Measurements from ENCODE around the gene MACROD2. TPM values are rescaled to one million over a fixed set of nuclear protein-coding genes. Genes with fewer than 3 reads are reported as not detected.

Gene MACROD2
- total RNA-seq, 1 experiment from 2014 or later, result 1.4 TPM

GRCh38 chr20:15487030-15487429, 1491.7 kb downstream of the MACROD2 start:
- CTCF ChIA-PET, result no interaction called here
- no peak for TF ChIP-seq EZH2 (IDR thresholded peaks at IDR 0.05; ENCODE audit: borderline replicate concordance, low read depth, low read length, poor library complexity, severe bottlenecking)
- no peak for TF ChIP-seq CTCF (conservative IDR thresholded peaks at IDR 0.05; ENCODE audit: low read depth, low read length)
- no peak for DNase-seq (ENCODE audit: low spot score)
- Histone ChIP-seq H3K4me1 (ENCODE audit: insufficient read depth, low read length, poor library complexity, severe bottlenecking) (no peaks in the 10 kb centered on the region), H3K27me3 (replicated peaks; ENCODE audit: insufficient read depth, low read depth, low read length, poor library complexity) (no peaks in the 10 kb centered on the region), H3K27ac (ENCODE audit: low read depth, low read length, poor library complexity, severe bottlenecking) (no peak overlapping the region), H3K36me3 (ENCODE audit: insufficient read depth, low read length, poor library complexity, severe bottlenecking) (no peaks in the 10 kb centered on the region), H3K9me3 (ENCODE audit: low read depth, low read length, poor library complexity, severe bottlenecking) (peaks cover 29% of the 10 kb centered on the region), H3K4me3 (ENCODE audit: low read depth, low read length, poor library complexity, severe bottlenecking) (no peak overlapping the region)
- intact Hi-C loops (cut with micrococcal nuclease; ENCODE audit: unreplicated experiment), result no loop called here
- no TSS peak for BruUV-seq (replicated peaks)
- POLR2A ChIA-PET (ENCODE audit: low non-redundant PET), result no interaction called here

DNA sequence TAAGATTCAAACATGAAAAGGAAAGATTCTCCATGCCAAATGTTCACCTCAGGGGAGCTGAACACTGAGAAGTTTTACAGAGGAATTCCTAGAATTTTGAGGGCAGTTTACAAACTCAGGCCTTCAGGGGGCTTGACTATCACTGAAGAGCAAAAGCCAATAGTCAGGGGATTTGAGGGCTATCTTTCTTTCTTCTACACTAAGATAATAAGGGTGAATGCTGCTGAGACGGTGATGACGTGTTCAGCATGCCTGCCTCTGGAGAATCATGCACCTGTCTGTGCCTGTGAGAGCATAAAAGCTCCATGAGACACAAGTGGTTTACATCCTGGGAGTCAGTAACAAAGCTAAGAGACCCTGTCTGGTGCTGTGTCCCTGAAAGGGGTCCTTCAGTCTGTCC, 1492.4 kb downstream of the MACROD2 start:
- BruUV-seq (replicated peaks), result no TSS peak
- intact Hi-C loops (cut with micrococcal nuclease; ENCODE audit: unreplicated experiment), result no loop called here

DNA sequence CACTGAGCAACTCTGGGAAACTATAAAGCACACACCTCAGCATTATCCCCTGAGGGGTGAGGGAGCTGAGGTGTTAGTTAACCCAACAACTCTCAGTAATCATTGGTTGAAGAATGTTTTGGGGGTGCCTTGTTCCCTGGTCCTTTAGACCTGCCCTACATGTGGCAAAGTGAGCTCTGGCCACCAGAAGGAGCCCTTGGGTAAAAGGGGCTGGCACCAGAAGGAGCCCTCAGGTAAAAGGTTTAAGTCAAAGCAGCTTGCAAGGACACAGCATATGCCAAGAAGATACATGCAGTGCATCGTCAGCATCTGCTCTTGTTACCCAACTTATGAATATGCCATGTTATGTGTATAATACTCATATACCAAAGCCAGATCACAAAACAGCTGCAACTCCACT, 1496.3 kb downstream of the MACROD2 start:
- H3K27ac ChIP-seq (ENCODE audit: low read depth, low read length, poor library complexity, severe bottlenecking), result no peak overlapping the region
- H3K36me3 ChIP-seq (ENCODE audit: insufficient read depth, low read length, poor library complexity, severe bottlenecking), result no peaks in the 10 kb centered on the region
- peaks cover 17% of the 10 kb centered on the region for H3K9me3 ChIP-seq (ENCODE audit: low read depth, low read length, poor library complexity, severe bottlenecking)
- CTCF ChIA-PET, result no interaction called here
- no peak for TF ChIP-seq EZH2 (IDR thresholded peaks at IDR 0.05; ENCODE audit: borderline replicate concordance, low read depth, low read length, poor library complexity, severe bottlenecking)
- H3K27me3 ChIP-seq (replicated peaks; ENCODE audit: insufficient read depth, low read depth, low read length, poor library complexity), result no peaks in the 10 kb centered on the region
- BruUV-seq (replicated peaks), result no TSS peak
- POLR2A ChIA-PET (ENCODE audit: low non-redundant PET), result interaction anchor here (0.7 kb wide), 1 partner anchor 161 kb away, joined by 3 read pairs; no protein-coding TSS in a partner anchor
- no peak overlapping the region for H3K4me3 ChIP-seq (ENCODE audit: low read depth, low read length, poor library complexity, severe bottlenecking)
- no peak for DNase-seq (ENCODE audit: low spot score)
- intact Hi-C loops (cut with micrococcal nuclease; ENCODE audit: unreplicated experiment), result no loop called here
- no peaks in the 10 kb centered on the region for H3K4me1 ChIP-seq (ENCODE audit: insufficient read depth, low read length, poor library complexity, severe bottlenecking)

More for the DNA sequence above, 1492.4 kb downstream of the MACROD2 start:
- H3K36me3 ChIP-seq (ENCODE audit: insufficient read depth, low read length, poor library complexity, severe bottlenecking), result no peaks in the 10 kb centered on the region
- TF ChIP-seq EZH2 (IDR thresholded peaks at IDR 0.05; ENCODE audit: borderline replicate concordance, low read depth, low read length, poor library complexity, severe bottlenecking) (no peak), CTCF (conservative IDR thresholded peaks at IDR 0.05; ENCODE audit: low read depth, low read length) (no peak)
- H3K27ac ChIP-seq (ENCODE audit: low read depth, low read length, poor library complexity, severe bottlenecking), result no peak overlapping the region
- no peak overlapping the region for H3K4me3 ChIP-seq (ENCODE audit: low read depth, low read length, poor library complexity, severe bottlenecking)
- H3K4me1 ChIP-seq (ENCODE audit: insufficient read depth, low read length, poor library complexity, severe bottlenecking), result no peaks in the 10 kb centered on the region
- ChIA-PET POLR2A (ENCODE audit: low non-redundant PET) (no interaction called here), CTCF (no interaction called here)
- peaks cover 23% of the 10 kb centered on the region for H3K9me3 ChIP-seq (ENCODE audit: low read depth, low read length, poor library complexity, severe bottlenecking)
- DNase-seq (ENCODE audit: low spot score), result no peak
- no peaks in the 10 kb centered on the region for H3K27me3 ChIP-seq (replicated peaks; ENCODE audit: insufficient read depth, low read depth, low read length, poor library complexity)

DNA sequence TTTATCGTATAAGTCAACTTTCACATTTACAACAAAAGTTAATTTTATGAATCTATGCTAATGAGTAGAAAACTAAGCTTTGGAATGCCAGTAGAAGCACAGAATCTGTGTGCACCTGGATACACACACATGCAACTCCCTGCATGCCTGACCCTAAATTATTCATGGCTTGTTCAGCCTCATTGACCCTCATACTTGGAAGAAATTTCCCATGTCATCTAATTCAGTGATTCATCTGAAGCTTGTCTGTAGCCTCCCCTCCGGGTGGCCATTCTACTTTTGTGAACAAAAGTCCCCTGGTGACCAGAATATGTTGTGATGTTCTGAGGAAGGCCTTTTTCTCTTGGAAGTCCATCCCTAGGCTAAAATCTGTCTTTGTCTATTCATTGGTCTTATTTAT, 1499.5 kb downstream of the MACROD2 start:
- Histone ChIP-seq H3K36me3 (ENCODE audit: insufficient read depth, low read length, poor library complexity, severe bottlenecking) (no peaks in the 10 kb centered on the region), H3K4me1 (ENCODE audit: insufficient read depth, low read length, poor library complexity, severe bottlenecking) (no peaks in the 10 kb centered on the region), H3K27ac (ENCODE audit: low read depth, low read length, poor library complexity, severe bottlenecking) (no peak overlapping the region), H3K4me3 (ENCODE audit: low read depth, low read length, poor library complexity, severe bottlenecking) (no peak overlapping the region), H3K27me3 (replicated peaks; ENCODE audit: insufficient read depth, low read depth, low read length, poor library complexity) (no peaks in the 10 kb centered on the region), H3K9me3 (ENCODE audit: low read depth, low read length, poor library complexity, severe bottlenecking) (peaks cover 13% of the 10 kb centered on the region)
- BruUV-seq (replicated peaks), result no TSS peak
- intact Hi-C loops (cut with micrococcal nuclease; ENCODE audit: unreplicated experiment), result no loop called here
- POLR2A ChIA-PET (ENCODE audit: low non-redundant PET), result no interaction called here
- DNase-seq (ENCODE audit: low spot score), result no peak
- TF ChIP-seq CTCF (conservative IDR thresholded peaks at IDR 0.05; ENCODE audit: low read depth, low read length), result no peak
- TF ChIP-seq EZH2 (IDR thresholded peaks at IDR 0.05; ENCODE audit: borderline replicate concordance, low read depth, low read length, poor library complexity, severe bottlenecking), result no peak
- CTCF ChIA-PET, result no interaction called here
